Nephron (organoid): Measurements from ENCODE around the gene CHST6.
"Not testable (repeated sequence)": the region's sequence is repeated elsewhere in the genome, so short reads cannot be mapped to it uniquely, and the experiment has no call there.

Source experiments
- H3K27ac Mint-ChIP-seq, 3 experiments: 2 replicates each; pipeline ENCODE4 v1.8.0; 2020; ENCODE audit warnings: mixed read lengths in 3 of 3, mild to moderate bottlenecking in 2 of 3, moderate library complexity in 1 of 3
- H3K27me3 Mint-ChIP-seq: 2 replicates; pipeline ENCODE4 v1.8.0; 2021; ENCODE audit warnings: low read depth, mild to moderate bottlenecking, moderate library complexity, mixed read lengths
- H3K36me3 Mint-ChIP-seq: 2 replicates; pipeline ENCODE4 v1.8.0; 2020; ENCODE audit warnings: low read depth, mixed read lengths
- H3K4me1 Mint-ChIP-seq: 2 replicates; pipeline ENCODE4 v1.8.0; 2020; ENCODE audit warnings: mixed read lengths
- H3K4me3 Mint-ChIP-seq, 3 experiments: 2 replicates each; pipeline ENCODE4 v1.8.0; 2020; ENCODE audit warnings: mild to moderate bottlenecking in 3 of 3, mixed read lengths in 3 of 3, moderate library complexity in 2 of 3
- H3K9me3 Mint-ChIP-seq: 2 replicates; pipeline ENCODE4 v1.8.0; 2020; ENCODE audit warnings: mixed read lengths
- CTCF ChIP-seq, 3 experiments: fragments of 200-600 bp; sonication (generic); IDR thresholded peaks; one replicate each; pipeline ENCODE4 v1.5.0; 2021; ENCODE audit warnings: antibody characterized with exemption in 3 of 3; ENCODE audit not compliant: unreplicated experiment in 3 of 3

Gene CHST6

GRCh38 chr16:75506574-75506973, 11.3 kb upstream of the CHST6 start:
- TF ChIP-seq CTCF (IDR thresholded peaks at IDR 0.05; ENCODE audit: unreplicated experiment in 3 of 3) = no peak
- H3K4me3 Mint-ChIP-seq = no peak overlapping the region
- H3K4me1 Mint-ChIP-seq = peaks cover 11% of the 10 kb centered on the region
- H3K36me3 Mint-ChIP-seq = no peaks in the 10 kb centered on the region
- H3K27me3 Mint-ChIP-seq = peaks cover 11% of the 10 kb centered on the region
- peak overlapping the region in 1 of 3 experiments; percentile 39 for H3K27ac Mint-ChIP-seq
- H3K9me3 Mint-ChIP-seq = no peaks in the 10 kb centered on the region

- no peak for TF ChIP-seq CTCF (IDR thresholded peaks at IDR 0.05; ENCODE audit: unreplicated experiment in 3 of 3)
- Mint-ChIP-seq H3K4me1 (peaks cover 12% of the 10 kb centered on the region), H3K27ac (no peak overlapping the region), H3K36me3 (no peaks in the 10 kb centered on the region), H3K27me3 (peaks cover 11% of the 10 kb centered on the region), H3K9me3 (no peaks in the 10 kb centered on the region), H3K4me3 (no peak overlapping the region)
Measured at GRCh38 chr16:75506107-75506506, 10.9 kb upstream of the CHST6 start.

- Mint-ChIP-seq H3K4me1 (peaks cover 12% of the 10 kb centered on the region), H3K27ac (no peak overlapping the region), H3K36me3 (no peaks in the 10 kb centered on the region), H3K9me3 (no peaks in the 10 kb centered on the region), H3K27me3 (peaks cover 10% of the 10 kb centered on the region), H3K4me3 (no peak overlapping the region)
- TF ChIP-seq CTCF (IDR thresholded peaks at IDR 0.05; ENCODE audit: unreplicated experiment in 3 of 3) = no peak
Measured at GRCh38 chr16:75503801-75504200, 8.6 kb upstream of the CHST6 start.

- Mint-ChIP-seq H3K4me1 (peaks cover 12% of the 10 kb centered on the region), H3K36me3 (no peaks in the 10 kb centered on the region), H3K4me3 (no peak overlapping the region), H3K27ac (no peak overlapping the region), H3K9me3 (no peaks in the 10 kb centered on the region), H3K27me3 (peaks cover 5% of the 10 kb centered on the region)
- no peak for TF ChIP-seq CTCF (IDR thresholded peaks at IDR 0.05; ENCODE audit: unreplicated experiment in 3 of 3)
Measured at GRCh38 chr16:75502916-75503605, 7.8 kb upstream of the CHST6 start.

GRCh38 chr16:75501820-75502219, 6.6 kb upstream of the CHST6 start:
- Mint-ChIP-seq H3K4me1 (peaks cover 22% of the 10 kb centered on the region), H3K27ac (peak overlapping the region in 1 of 3 experiments; percentile 29), H3K27me3 (peaks cover 11% of the 10 kb centered on the region)
- H3K9me3 Mint-ChIP-seq, H3K4me3 Mint-ChIP-seq, H3K36me3 Mint-ChIP-seq: not testable (repeated sequence)

- peaks cover 17% of the 10 kb centered on the region for H3K4me1 Mint-ChIP-seq
- H3K9me3 Mint-ChIP-seq = no peaks in the 10 kb centered on the region
- no peaks in the 10 kb centered on the region for H3K36me3 Mint-ChIP-seq
- no peak overlapping the region for H3K27ac Mint-ChIP-seq
- peaks cover 12% of the 10 kb centered on the region for H3K27me3 Mint-ChIP-seq
- no peak for TF ChIP-seq CTCF (IDR thresholded peaks at IDR 0.05; ENCODE audit: unreplicated experiment in 3 of 3)
- no peak overlapping the region for H3K4me3 Mint-ChIP-seq
Measured at GRCh38 chr16:75501359-75501758, 6.1 kb upstream of the CHST6 start.

GRCh38 chr16:75498605-75499322, 3.5 kb upstream of the CHST6 start:
- not testable (repeated sequence) for H3K36me3 Mint-ChIP-seq, H3K4me3 Mint-ChIP-seq, H3K27ac Mint-ChIP-seq, H3K9me3 Mint-ChIP-seq
- peaks cover 24% of the 10 kb centered on the region for H3K4me1 Mint-ChIP-seq
- H3K27me3 Mint-ChIP-seq = peaks cover 23% of the 10 kb centered on the region
